KG1 (cell line): ENCODE results near the gene KIF2A.
A peak's percentile ranks its signal among the peaks of the same experiment; 100 is the strongest.

Source experiments
- DNase-seq: peaks from one replicate; lab custom pipeline; 2025; lab: John Stamatoyannopoulos, UW

Gene KIF2A

DNA sequence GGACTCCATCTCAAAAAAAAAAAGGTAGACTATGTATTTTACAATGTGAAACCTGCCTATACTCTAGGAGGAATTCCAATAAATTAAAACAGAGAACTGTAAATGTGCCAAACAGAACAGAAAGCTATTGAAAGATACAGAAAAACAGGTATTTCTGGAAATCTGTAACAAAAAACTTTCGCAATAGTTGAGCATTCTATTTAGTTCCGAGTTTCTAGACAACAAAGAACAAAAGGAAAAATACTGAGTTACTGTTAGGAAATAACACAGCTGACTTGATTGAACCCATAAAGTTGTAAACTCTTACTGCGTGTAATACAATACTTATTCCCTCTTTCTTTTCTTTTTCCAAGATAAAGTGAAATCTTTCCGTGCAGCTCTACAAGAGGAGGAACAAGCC, 79.1 kb downstream of the KIF2A start:
- DNase-seq = no peak

DNA sequence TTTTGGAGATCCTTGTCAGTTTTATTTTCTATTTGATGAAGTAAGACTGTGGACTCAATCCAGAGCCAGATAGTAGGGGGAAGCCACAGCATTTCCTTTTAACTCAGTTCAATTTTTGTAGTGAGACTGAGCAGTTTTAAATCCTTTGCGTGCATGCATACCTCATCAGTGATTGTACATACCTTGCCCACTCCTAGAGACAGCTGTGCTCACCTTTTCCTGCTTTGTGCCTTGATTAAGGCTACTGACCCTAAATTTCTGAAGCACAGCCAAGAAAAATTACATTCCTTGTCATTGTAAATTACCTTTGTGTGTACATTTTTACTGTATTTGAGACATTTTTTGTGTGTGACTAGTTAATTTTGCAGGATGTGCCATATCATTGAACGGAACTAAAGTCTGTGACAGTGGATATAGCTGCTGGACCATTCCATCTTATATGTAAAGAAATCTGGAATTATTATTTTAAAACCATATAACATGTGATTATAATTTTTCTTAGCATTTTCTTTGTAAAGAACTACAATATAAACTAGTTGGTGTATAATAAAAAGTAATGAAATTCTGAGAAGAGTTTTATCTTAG, 79.9 kb downstream of the KIF2A start:
- no peak for DNase-seq

DNA sequence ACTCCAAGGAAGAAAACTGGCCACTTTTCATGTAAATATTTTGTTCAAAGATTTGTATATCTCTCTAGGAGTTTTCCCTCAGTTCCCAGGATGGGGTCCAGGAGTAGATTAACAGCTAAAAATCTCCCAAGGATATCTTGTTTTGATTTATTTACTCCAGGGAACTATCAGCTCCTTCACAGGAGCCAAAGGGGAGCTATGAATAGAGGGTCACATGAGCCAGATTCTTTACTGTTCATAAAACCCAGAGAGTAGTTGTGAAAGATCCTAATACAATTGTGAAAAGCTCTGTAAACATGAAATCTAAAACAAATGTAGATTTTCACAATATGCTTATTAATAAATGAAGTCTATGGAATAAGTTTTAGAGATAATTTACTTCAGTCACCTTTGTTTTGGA, 80.8 kb downstream of the KIF2A start:
- no peak for DNase-seq

DNA sequence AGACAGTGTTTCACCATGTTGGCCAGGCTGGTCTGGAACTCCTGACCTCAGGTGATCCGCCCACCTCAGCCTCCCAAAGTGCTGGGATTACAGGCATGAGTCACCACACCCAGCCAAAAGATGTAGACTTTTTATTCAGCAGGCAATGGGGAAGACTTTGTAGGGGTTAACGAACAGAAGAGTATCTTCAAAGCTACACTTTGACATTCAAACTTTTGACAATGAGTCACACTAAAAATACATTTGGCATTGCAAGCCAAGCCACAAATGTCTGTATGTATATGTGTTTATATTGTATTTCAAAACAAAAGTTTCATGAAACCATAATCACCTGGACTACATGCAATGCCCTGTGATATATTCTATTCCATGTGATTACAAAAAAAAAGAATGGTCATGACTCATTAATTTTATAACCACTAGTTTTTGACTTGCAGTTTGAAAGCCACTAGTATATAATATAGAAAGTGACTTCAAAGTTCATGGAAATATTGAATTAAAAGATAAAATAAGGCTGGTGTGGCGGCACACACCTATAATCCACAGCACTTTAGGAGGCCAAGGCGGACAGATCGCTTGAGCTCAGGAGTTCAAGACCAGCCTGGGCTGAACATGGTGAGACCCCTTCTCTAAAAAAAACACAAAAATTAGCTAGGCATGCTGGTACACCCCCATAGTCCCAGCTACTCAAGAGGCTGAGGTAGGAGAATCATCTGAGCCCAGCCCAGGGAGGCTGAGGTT, 89.4 kb downstream of the KIF2A start:
- no peak for DNase-seq

DNA sequence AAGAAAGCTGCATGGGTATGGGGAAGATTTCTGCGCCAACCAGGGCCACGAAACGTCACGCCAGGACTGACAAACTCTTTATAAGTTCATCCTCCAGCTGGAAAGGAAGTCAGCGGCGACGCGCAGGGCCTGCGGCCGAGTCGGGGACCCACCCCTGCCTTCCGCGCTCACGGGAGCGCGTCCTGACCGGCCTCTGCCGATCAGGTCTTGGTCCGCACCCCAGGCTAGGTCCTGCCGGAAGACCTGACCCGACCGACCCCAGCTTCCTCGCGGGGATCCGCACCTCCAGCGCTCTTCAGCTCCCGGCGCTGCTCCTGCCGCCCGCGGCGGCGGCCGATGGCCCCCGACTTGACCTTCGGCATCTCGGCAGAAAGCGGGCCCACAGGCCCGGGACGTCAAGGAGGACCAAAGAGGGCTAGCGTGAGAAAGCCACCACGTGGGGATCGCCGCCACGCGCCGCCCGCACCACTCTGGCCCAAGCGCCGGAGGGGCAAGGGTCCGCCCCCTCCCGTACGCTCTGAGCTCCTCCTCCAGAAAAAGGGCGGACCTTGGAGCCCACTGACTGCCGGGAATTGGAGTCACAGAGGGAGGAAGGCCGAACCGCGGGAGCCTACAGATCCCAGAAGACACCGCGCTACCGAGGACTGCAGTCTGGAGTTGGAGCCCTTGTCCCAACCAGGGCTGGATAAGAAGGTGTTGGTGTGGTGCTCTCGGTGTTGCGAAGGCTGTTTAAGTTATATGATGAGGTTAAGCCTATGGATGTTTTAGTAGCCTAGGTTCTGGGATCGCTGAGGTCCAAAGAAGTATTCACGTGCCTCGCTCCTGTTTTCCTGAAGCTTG, 97.6 kb downstream of the KIF2A start, which contains the start of gene DIMT1:
Gene DIMT1, minus strand, starts transcription at position 495 of the 840 bp plus-strand sequence. Its CDS starts 133 bp downstream, at position 362.
- peak; percentile 92 for DNase-seq

DNA sequence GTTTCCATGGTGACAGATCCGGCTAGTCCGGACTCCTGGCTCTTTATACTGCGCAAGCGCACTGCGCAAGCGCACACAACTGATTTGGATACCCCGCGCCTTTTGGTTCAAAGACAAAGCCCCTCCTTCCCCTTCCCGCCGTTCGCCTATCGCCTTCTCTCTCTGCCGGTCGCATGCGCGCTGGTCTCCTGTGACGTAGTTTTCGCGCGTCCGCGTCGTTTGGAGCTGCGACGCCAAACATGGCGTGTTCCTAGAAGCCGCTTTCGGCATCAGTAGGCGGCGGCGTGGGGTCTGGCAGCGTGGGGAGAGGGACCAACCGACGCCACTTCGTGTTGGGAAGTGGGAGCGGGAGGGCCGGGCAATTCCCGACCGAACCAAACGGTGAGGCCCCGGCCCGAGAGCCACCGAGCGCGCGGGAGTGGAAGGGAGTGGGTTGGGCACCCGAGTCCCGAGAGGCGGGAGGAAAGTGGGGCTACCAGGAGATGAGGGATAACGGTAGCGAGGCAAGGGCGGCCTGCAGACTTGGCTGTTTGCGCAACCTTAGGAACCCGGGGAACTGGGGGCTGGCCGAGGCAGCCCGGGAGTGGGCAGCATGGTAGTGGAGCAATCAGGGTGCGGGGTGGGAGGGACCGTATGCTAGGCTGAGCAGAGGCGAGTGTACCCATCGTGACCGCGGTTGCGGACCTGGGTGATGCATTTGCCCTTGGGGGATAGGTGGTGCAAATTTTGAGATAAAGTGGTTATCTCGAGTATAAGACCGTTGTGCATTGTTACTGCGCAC, 106.7 kb downstream of the KIF2A start, which contains the start of gene IPO11:
Gene IPO11, plus strand, starts transcription at position 215 of the 781 bp plus-strand sequence. CDS start 24,517 bp downstream, outside the sequence.
- peak; percentile 98 for DNase-seq

DNA sequence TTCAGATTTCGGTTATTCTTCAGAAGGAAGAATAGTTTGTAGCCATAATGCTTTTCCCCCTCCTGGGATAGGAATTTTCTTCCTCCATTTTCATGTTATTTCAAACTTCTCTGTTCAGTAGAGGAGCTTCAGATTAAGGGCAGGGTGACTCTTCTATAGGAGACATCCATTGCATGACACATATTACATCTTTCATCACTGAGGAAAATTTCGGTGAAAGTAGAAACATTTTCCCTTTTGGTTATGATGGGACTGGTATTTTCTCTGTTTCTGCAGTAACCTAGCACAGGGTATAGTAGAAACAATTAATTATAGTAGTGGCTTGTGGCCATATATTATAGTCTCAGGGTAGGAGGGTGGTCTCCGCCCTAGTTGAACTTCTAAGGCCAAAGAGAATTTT, 107.7 kb downstream of the KIF2A start:
- DNase-seq = no peak

DNA sequence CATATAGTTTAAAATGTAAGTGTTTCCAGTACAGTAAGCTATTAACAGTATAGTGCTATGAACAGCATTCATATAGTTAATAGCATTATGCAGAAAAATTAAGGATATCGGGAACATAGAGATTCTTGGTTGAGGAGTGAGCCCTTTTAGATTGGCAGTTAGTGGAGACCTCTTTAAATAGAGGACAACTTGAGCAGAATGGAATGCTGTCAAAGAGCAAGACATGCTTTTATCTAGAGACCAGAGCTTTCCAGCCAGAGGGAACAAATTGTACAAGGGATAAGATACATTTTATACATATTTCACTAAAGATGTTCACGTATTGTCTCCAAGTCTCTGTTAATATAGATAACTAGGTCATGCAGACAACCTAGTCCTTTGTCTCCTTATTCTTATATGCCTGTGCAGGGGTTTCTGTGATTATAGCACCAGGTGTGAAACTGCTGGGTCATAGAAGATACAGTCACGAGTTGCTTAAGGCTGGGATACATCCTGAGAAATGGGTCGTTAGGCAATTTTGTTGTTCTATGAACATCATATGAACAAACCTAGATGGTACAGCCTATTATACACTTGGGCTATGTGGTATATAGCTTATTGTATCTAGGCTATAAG, 112.6 kb downstream of the KIF2A start:
- DNase-seq = no peak

DNA sequence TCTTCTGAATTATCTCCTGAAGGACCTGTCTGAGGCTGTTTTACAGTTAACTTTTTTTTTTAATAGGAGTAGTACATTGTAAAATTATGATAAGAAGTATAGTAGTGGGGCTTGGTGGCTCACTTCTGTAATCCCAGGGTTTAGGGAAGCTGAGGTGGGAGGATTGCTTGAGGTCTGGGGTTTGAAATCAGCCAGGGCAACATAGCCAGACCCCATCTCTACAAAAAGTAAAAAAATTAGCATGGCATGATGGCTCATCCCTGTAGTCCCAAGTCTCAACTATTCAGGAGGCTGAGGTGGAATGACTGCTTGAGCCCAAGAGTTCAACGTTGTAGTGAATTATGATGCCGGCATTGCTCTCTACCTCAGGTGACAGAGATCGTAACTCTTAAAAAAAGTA, 113.6 kb downstream of the KIF2A start:
- DNase-seq = no peak

DNA sequence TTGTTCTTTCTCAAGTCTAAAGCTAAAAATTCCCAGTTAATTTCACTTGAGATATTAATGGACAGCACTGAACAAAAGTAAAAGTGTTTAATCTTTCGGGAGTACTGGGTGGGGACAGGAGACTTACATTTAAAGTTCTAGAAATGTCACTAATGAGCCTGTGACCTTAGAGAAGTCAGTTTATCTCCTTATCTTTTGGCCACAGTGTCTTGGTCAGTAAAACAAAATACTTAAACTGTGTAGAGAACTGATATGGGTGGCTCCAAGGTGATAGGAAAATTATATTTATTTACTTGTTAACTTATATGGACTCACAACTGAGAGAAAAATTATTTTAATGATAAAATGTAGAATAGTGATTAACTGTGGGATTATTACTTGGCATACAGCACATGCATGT, 115.4 kb downstream of the KIF2A start:
- no peak for DNase-seq

DNA sequence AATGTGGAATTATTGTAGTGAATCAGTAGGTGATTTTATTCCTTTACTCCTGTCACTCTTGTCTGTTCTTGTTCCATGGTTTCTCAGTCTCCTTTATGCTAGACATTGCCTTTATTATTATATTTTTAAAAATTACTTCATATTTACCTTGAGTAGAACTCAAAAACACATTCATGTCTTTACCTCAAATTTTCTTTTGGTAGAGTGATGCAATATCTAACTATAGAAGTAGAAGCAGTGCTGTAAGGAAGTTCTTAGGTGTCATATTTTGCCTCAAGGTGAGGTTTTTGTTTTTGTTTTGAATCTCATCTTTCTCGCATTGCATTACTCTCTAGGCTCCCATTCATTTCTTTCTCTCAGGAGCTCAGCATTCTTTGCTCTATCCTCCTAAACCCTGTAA, 118.8 kb downstream of the KIF2A start:
- no peak for DNase-seq

DNA sequence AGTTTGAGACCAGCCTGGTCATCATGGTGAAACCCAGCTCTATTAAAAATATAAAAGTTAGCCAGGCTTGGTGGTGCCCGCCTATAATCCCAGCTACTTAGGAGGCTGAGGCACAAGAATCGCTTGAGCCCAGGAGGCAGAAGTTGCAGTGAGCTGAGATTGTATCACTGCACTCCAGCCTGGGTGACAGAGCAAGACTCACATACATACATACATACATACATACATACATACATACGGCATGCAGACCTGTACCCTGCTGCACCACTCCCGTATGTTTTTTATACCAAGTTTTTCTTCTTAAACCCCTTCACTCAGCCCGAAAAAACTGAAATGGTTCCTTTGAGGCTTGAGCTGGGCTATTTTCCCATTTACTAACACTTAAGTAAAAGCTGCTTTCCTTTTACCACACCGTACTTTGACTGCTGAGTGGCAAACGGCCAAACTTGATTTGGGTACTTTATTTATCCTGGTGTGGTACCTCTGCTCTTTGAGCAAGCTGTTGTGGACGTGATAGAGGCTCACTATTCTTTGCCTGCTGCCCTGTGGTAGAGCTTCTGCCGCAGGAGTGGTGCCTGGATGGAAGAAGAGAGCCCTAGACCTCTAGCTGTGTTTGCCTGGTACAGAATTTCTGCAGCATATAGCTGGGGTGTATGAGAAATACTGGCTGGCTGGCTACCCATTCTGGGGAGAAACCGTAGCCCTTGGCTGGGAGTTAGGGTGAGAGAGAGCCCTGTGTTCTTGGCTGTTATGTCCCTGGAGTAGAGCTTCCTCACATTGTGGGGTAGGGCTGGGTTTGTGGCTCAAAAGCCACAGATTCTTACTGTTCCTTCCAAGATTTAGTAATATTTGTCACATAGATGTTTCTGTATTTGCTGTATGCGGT, 126.0 kb downstream of the KIF2A start:
- DNase-seq = no peak

DNA sequence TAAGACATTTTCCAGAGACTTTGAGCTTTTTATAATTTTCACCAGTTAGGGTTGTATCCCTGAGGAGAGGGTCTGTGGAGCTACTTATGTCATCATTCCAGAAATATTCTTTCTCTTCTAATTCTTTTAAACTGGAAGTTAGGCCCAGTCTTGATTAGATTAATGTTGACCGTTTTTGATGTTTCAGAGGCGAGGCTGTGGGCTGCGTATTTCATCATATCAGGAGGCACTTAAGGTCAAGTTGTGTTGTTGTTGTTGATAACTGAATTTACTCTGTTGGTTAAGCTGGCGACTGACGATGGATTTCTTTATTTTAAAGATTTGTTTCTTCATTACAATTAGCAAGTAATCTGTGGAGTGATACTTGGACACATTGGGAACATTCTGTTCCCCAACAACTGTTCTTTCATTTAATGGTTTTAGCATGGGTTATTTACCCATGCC, 126.6 kb downstream of the KIF2A start:
- DNase-seq = no peak
